Kidney (tissue), 14 donors: ENCODE measurements around the gene PRAMEF12. TPM values are rescaled to one million over a fixed set of nuclear protein-coding genes. Genes with fewer than 3 reads are reported as not detected.

ENCODE experiments used
- DNase-seq, 5 donors: peaks; one replicate each; pipeline ENCODE4 v3.0.0-alpha.2; 2013 to 2020
- FAIRE-seq: peaks from 2 replicates; lab custom pipeline; 2012; peaks lifted over from hg19 to GRCh38; lab: Jason Lieb, UNC
- H3K27ac ChIP-seq, 2 donors: one replicate each; pipeline ENCODE4 v1.7.0; 2013; ENCODE audit warnings: low read depth in 2 of 2, low read length in 2 of 2, inconsistent platforms in 1 of 2
- H3K27me3 ChIP-seq: one replicate; pipeline ENCODE4 v1.7.1; 2013; ENCODE audit warnings: low read length, inconsistent platforms; ENCODE audit not compliant: control insufficient read depth, insufficient read depth
- H3K36me3 ChIP-seq, 3 donors: one replicate each; pipeline versions ENCODE4 v1.7.0 to v1.7.1; 2013; ENCODE audit warnings: low read length in 3 of 3, control low read depth in 1 of 3, inconsistent platforms in 1 of 3; ENCODE audit not compliant: insufficient read depth in 3 of 3, control insufficient read depth in 2 of 3
- H3K4me1 ChIP-seq, 3 donors: one replicate each; pipeline versions ENCODE4 v1.7.0 to v1.7.1; 2013; ENCODE audit warnings: low read length in 3 of 3, inconsistent platforms in 1 of 3, low read depth in 1 of 3; ENCODE audit not compliant: control insufficient read depth in 2 of 3, insufficient read depth in 2 of 3
- H3K4me3 ChIP-seq, 3 donors: one replicate each; pipeline versions ENCODE4 v1.7.0 to v1.8.1; 2013; ENCODE audit warnings: low read length in 3 of 3, control low read depth in 1 of 3, inconsistent platforms in 1 of 3
- H3K9ac ChIP-seq, 3 donors: one replicate each; pipeline versions ENCODE4 v1.7.0 to v1.7.1; 2013; ENCODE audit warnings: low read length in 3 of 3, control low read depth in 1 of 3, inconsistent platforms in 1 of 3
- H3K9me3 ChIP-seq, 3 donors: one replicate each; pipeline versions ENCODE4 v1.7.0 to v1.7.1; 2013; ENCODE audit warnings: low read length in 3 of 3, control low read depth in 1 of 3, inconsistent platforms in 1 of 3; ENCODE audit not compliant: control insufficient read depth in 2 of 3, insufficient read depth in 1 of 3
- intact Hi-C: fragments of 100-400 bp; cut with DNase I; formaldehyde crosslinking; loops from one replicate; pipeline ENCODE4 v1.11.1; 2022
- polyA plus RNA-seq: library from polyadenylated mRNA; stranded (reverse); fragments of 350-450 nt; fragmentation: Illumina TruSeq; extraction: RNeasy Lipid Tissue Mini Kit (QIAGEN cat#74804); gene quantifications from one replicate; pipeline ENCODE4 v1.2.3, GENCODE V29; 2014; ENCODE audit warnings: low read depth, low replicate concordance; ENCODE audit not compliant: insufficient read depth
- total RNA-seq: library from RNA; stranded (reverse); fragmentation: NEBNext Ultra II Directional; extraction: Animal tissue kit (Norgen Biotek cat#: 25700); gene quantifications from one replicate; pipeline ENCODE4 v1.2.1, GENCODE V29; 2021
- TF ChIP-seq, protein P1 (sequence below): IDR thresholded peaks from 3 replicates; pipeline ENCODE4 v1.5.1; 2012; ENCODE audit warnings: mild to moderate bottlenecking, moderate library complexity, borderline replicate concordance; ENCODE audit not compliant: insufficient read depth; ENCODE audit errors: extremely low read depth
- donor health status: control.
- donor health status: control.
- donor health status: control.
- donor health status: control.
- donor health status: control.
- donor health status: DM: yes; HTN: yes; CAD: no.
- donor health status: Normal renal cell carcinoma (clear cell type).

The PRAMEF12 gene
- total and polyA plus RNA-seq, 2 donors from 2014 or later, result not detected

DNA sequence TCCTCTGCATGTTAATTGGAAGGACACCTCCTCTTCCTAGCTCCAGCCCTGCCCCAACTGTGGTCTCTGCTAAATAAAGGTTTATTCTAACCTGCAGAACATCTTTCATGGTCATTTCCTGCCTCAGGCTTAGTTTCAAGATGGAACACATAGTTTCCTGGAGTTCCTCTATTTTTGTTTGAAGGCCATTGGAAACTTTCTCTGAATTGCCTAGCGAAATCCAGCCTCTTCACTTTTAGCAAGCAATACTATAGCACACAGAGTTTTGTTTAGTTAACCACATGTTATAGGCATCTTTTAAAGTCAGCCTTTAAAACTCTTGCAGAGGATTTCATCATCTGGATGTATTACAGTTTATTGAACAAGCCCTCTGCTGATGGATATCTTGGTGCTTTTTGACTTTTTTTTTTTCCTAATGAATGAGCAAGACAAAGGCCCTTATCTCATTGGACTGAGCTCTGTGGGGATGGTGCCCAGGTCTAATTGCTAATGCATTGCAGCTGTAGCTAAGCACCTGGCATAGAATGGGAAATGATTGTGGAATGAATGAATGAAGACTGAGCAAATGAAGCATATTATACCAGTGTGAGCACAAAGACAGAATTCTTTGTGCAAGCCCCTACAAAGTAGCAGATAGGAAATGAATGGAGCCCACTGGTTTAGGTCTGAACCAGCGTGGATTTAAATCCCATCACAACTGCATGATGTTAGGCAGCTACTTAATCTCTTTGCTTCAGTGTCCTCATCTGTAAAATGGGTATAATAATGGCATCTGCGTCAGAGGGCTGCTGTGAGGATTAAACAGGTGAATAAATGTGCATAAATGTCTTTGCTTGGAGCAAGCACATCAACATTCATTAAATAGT is 28.2 kb upstream of the PRAMEF12 start:
- Histone ChIP-seq H3K4me1 (no peaks in the 10 kb centered on the region), H3K9me3 (peaks cover 0 to 20% (median 4%) of the 10 kb centered on the region in 3 donors), H3K27me3 (no peaks in the 10 kb centered on the region), H3K4me3 (no peak overlapping the region), H3K9ac (no peak overlapping the region), H3K27ac (no peak overlapping the region), H3K36me3 (no peaks in the 10 kb centered on the region)
- DNase-seq (no peak), FAIRE-seq (no peak)
- TF ChIP-seq, protein P1, sequence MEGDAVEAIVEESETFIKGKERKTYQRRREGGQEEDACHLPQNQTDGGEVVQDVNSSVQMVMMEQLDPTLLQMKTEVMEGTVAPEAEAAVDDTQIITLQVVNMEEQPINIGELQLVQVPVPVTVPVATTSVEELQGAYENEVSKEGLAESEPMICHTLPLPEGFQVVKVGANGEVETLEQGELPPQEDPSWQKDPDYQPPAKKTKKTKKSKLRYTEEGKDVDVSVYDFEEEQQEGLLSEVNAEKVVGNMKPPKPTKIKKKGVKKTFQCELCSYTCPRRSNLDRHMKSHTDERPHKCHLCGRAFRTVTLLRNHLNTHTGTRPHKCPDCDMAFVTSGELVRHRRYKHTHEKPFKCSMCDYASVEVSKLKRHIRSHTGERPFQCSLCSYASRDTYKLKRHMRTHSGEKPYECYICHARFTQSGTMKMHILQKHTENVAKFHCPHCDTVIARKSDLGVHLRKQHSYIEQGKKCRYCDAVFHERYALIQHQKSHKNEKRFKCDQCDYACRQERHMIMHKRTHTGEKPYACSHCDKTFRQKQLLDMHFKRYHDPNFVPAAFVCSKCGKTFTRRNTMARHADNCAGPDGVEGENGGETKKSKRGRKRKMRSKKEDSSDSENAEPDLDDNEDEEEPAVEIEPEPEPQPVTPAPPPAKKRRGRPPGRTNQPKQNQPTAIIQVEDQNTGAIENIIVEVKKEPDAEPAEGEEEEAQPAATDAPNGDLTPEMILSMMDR, result no peak
- intact Hi-C loops, result no loop called here

DNA sequence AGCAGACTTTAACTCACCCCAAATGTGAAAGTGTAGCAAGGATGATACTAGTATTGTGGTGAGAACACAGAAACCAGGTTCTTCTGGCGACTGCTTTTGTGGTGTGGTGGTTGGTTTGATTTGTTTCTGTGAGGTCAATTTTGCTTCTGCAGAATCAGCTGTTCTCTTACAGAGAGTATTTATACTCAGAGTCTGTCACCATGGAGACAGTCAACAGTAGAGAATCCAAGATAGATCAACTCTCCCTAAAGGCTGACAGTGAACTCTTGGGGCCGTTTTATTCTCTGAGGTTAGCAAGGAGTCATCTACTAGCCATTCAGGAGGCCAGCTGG is 27.6 kb upstream of the PRAMEF12 start, which contains the start of gene CFAP107:
CFAP107 (plus strand) TSS at position 209 of the 332 bp plus-strand sequence. CDS start 231 bp downstream, outside the sequence.
- Histone ChIP-seq H3K27me3 (no peaks in the 10 kb centered on the region), H3K36me3 (no peaks in the 10 kb centered on the region), H3K9me3 (peaks cover 0 to 21% (median 5%) of the 10 kb centered on the region in 3 donors), H3K4me3 (no peak within 1 kb of the TSS), H3K4me1 (no peaks in the 10 kb centered on the region), H3K9ac (no peak within 1 kb of the TSS), H3K27ac (no peak within 1 kb of the TSS)
- intact Hi-C loops, result no loop called here
- TF ChIP-seq, protein P1, result no peak
- FAIRE-seq, result no peak
- DNase-seq, result peak in 2 of 5 donors; percentile 52 to 76

DNA sequence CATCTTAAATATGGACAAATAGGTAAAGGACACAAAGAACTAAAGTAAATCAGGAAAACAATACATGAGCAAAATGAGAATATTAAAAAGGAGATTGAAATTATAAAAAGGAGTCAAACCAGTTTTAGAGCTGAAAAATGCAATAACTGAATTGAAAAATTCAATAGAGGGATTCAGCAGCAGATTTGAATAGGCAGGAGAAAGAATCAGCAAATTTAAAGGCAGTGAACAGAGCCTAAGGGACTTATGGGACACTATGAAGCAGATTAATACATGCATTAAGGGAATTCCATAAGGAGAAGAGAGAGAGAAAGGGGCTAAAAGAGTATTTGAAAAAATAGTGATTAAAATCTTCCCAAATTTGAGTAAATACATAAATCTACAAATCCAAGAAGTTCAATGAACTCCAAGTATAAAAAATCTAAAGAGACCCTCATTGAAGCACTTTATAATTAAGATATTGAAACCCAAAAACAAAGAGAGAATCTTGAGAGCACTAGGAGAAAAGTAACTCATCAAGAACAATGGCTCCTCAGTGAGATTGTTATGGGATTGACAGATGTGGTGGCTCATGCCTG is 24.7 kb upstream of the PRAMEF12 start:
- intact Hi-C loops, result no loop called here
- Histone ChIP-seq H3K9me3 (peaks cover 0 to 21% (median 5%) of the 10 kb centered on the region in 3 donors), H3K36me3 (no peaks in the 10 kb centered on the region), H3K9ac (no peak overlapping the region), H3K4me3 (no peak overlapping the region), H3K27me3 (no peaks in the 10 kb centered on the region), H3K4me1 (no peaks in the 10 kb centered on the region), H3K27ac (no peak overlapping the region)
- FAIRE-seq (no peak), DNase-seq (no peak)
- TF ChIP-seq, protein P1, result no peak
